Small intestine (tissue), 7 donors: ENCODE results near the gene MFRP. TPM values are rescaled to one million over a fixed set of nuclear protein-coding genes. Genes with fewer than 3 reads are reported as not detected.

Experiments used
- DNase-seq, 2 donors: peaks; one replicate each; pipeline versions ENCODE4 v3.0.0 to v3.0.0-alpha.2; 2013
- FAIRE-seq: peaks from 2 replicates; lab custom pipeline; 2012; peaks lifted over from hg19 to GRCh38; lab: Jason Lieb, UNC
- H3K27ac ChIP-seq, 3 donors: one replicate each; pipeline ENCODE4 v1.5.1; 2013; ENCODE audit warnings: low read length in 2 of 3, mild to moderate bottlenecking in 2 of 3, control low read depth in 1 of 3, inconsistent platforms in 1 of 3, low read depth in 1 of 3, moderate library complexity in 1 of 3
- H3K27me3 ChIP-seq, 3 donors: one replicate each; pipeline ENCODE4 v1.6.1; 2013; ENCODE audit warnings: low read length in 3 of 3, inconsistent platforms in 1 of 3; ENCODE audit not compliant: control insufficient read depth in 3 of 3, insufficient read depth in 3 of 3
- H3K36me3 ChIP-seq, 3 donors: one replicate each; pipeline ENCODE4 v1.6.1; 2013; ENCODE audit warnings: low read length in 3 of 3, inconsistent platforms in 1 of 3, low read depth in 1 of 3, mild to moderate bottlenecking in 1 of 3, moderate library complexity in 1 of 3; ENCODE audit not compliant: control insufficient read depth in 3 of 3, insufficient read depth in 2 of 3
- H3K4me1 ChIP-seq, 3 donors: one replicate each; pipeline ENCODE4 v1.6.1; 2013; ENCODE audit warnings: low read length in 2 of 3, inconsistent platforms in 1 of 3, low read depth in 1 of 3, mild to moderate bottlenecking in 1 of 3, moderate library complexity in 1 of 3; ENCODE audit not compliant: control insufficient read depth in 3 of 3, insufficient read depth in 2 of 3
- H3K4me3 ChIP-seq, 3 donors: one replicate each; pipeline ENCODE4 v1.5.1; 2013; ENCODE audit warnings: low read length in 3 of 3, control low read depth in 1 of 3, inconsistent platforms in 1 of 3, low read depth in 1 of 3, mild to moderate bottlenecking in 1 of 3, moderate library complexity in 1 of 3
- H3K9me3 ChIP-seq, 2 donors: one replicate each; pipeline ENCODE4 v1.6.1; 2013; ENCODE audit warnings: low read depth in 1 of 2, low read length in 1 of 2; ENCODE audit not compliant: control insufficient read depth in 2 of 2, insufficient read depth in 1 of 2
- WGBS, 3 donors: extraction: QIAGEN DNeasy Blood & Tissue Kit; methylation state at CpG; one replicate each; pipeline ENCODE4 v1.1.7; 2013; 5-methylcytosine and 5-hydroxymethylcytosine counted together
- polyA plus RNA-seq, 4 donors: library from polyadenylated mRNA; stranded (reverse) in 3 of 4; unstranded in 1 of 4; fragments of 200-250 nt in 3 of 4; fragments of 120-200 nt in 1 of 4; gene quantifications; one replicate each; pipeline versions ENCODE4 v1.2.1 to v1.2.3, GENCODE V29; 2013
- donor health status: healthy with polysubstance abuse.
- donor health status: control.
- donor health status: control.
- donor health status: Bipolar disorder and iron deficiency.
- donor health status: healthy.

The MFRP gene
- polyA plus RNA-seq, 4 donors: 0.03 TPM; not detected in 3

- Histone ChIP-seq H3K27me3 (peaks cover 0 to 34% (median 0%) of the 10 kb centered on the region in 3 donors), H3K36me3 (peaks cover 0 to 27% (median 2%) of the 10 kb centered on the region in 3 donors), H3K27ac (peak overlapping the region in 2 of 3 donors; percentile 0 to 57), H3K9me3 (no peaks in the 10 kb centered on the region), H3K4me3 (peak overlapping the region in 1 of 3 donors; percentile 40), H3K4me1 (peaks cover 3 to 51% (median 10%) of the 10 kb centered on the region in 3 donors)
- no peak for FAIRE-seq
- WGBS, 3 donors: 14 to 21% (median 21%) methylated on average over 17 of the region's 17 CpGs
- peak; percentile 70 to 88 for DNase-seq
Observed at GRCh38 chr11:119338318-119338890, 8.1 kb downstream of the MFRP start.

GRCh38 chr11:119337581-119338317 lies 8.8 kb downstream of the MFRP start:
- Histone ChIP-seq H3K4me1 (peaks cover 3 to 51% (median 10%) of the 10 kb centered on the region in 3 donors), H3K36me3 (peaks cover 0 to 27% (median 2%) of the 10 kb centered on the region in 3 donors), H3K27ac (peak overlapping the region in 2 of 3 donors; percentile 53 to 57), H3K4me3 (no peak overlapping the region), H3K27me3 (peaks cover 0 to 34% (median 0%) of the 10 kb centered on the region in 3 donors), H3K9me3 (no peaks in the 10 kb centered on the region)
- no peak for FAIRE-seq
- WGBS, 3 donors: 55 to 82% (median 77%) methylated on average over 9 of the region's 9 CpGs
- no peak for DNase-seq

- Histone ChIP-seq H3K27me3 (peaks cover 0 to 32% (median 0%) of the 10 kb centered on the region in 3 donors), H3K36me3 (peaks cover 0 to 27% (median 2%) of the 10 kb centered on the region in 3 donors), H3K4me3 (no peak overlapping the region), H3K4me1 (peaks cover 3 to 51% (median 10%) of the 10 kb centered on the region in 3 donors), H3K9me3 (no peaks in the 10 kb centered on the region), H3K27ac (peak overlapping the region in 2 of 3 donors; percentile 33 to 57)
- no peak for FAIRE-seq
- WGBS, 3 donors: 83 to 90% (median 84%) methylated on average over 9 of the region's 9 CpGs
- DNase-seq: no peak
Observed at GRCh38 chr11:119336744-119337469, 9.6 kb downstream of the MFRP start.

GRCh38 chr11:119335655-119336543 lies 10.6 kb downstream of the MFRP start:
- Histone ChIP-seq H3K27me3 (peaks cover 0 to 22% (median 0%) of the 10 kb centered on the region in 3 donors), H3K4me1 (peaks cover 3 to 44% (median 5%) of the 10 kb centered on the region in 3 donors), H3K9me3 (no peaks in the 10 kb centered on the region), H3K4me3 (no peak overlapping the region), H3K36me3 (peaks cover 0 to 27% (median 2%) of the 10 kb centered on the region in 3 donors), H3K27ac (no peak overlapping the region)
- no peak for FAIRE-seq
- 86 to 89% (median 87%) methylated on average over 30 of the region's 30 CpGs for WGBS, 3 donors
- DNase-seq: no peak

DNA sequence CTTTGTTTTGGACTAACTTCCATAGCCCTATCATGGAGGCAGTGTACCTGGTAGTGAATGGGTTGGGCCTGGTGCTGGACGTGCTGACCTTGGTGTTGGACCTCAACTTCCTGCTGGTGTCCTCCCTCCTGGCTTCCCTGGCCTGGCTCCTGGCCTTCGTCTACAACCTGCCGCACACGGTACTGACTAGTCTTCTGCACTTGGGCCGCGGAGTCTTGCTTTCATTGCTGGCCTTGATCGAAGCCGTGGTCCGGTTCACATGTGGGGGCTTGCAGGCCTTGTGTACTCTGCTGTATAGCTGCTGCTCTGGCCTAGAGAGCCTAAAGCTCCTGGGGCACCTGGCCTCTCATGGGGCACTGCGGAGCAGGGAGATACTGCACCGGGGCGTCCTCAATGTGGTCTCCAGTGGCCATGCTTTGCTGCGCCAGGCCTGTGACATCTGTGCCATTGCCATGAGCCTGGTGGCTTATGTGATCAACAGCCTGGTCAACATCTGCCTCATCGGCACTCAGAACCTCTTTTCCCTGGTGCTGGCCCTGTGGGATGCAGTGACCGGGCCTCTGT lies 11.3 kb downstream of the MFRP start:
- Histone ChIP-seq H3K27ac (peak overlapping the region in 2 of 3 donors; percentile 61 to 76), H3K36me3 (peaks cover 0 to 27% (median 2%) of the 10 kb centered on the region in 3 donors), H3K4me3 (peak overlapping the region in 2 of 3 donors; percentile 88 to 93), H3K27me3 (peaks cover 0 to 15% (median 0%) of the 10 kb centered on the region in 3 donors), H3K9me3 (no peaks in the 10 kb centered on the region), H3K4me1 (peaks cover 3 to 37% (median 5%) of the 10 kb centered on the region in 3 donors)
- no peak for FAIRE-seq
- no peak for DNase-seq
- 65 to 72% (median 71%) methylated on average over 15 of the region's 15 CpGs for WGBS, 3 donors

DNA sequence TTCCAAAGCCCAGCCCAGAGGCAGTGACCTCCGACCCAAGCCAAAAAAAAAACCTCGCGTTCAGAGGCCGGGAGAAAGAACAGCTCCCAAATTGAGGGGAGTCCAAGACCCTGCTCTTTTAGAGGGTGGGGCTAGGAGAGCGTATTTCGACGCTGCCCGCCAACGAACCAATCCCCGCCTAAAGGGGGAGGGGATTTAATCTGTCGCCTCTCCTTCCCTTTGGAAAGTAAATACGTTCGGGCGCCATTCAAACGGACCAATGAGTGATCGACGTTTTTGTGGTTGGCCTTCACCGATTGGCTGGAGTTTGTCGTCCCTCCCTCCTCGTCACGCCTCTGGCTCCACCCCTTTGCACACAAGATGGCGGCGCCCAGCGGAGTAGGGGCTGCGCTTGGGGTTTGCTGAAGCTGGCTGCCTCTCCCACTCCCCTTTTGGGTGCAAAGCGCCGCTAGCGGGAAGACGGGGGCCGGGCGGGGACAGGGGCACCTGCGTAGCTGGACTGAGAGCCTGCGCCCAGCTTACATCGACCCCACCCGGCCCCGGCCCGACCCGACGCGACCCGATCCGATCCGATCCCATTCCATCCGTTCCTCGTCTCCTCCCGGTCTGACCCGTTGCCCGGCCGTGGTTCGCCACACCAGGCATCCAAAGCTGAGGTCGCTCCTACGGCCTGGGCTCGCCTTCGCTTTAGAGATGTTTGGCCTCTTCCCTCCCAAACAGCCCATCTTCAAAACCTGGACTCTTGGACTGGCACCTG lies 12.2 kb downstream of the MFRP start, which contains the start of gene RNF26:
RNF26 (plus strand) TSS at position 354 of the 757 bp plus-strand sequence. CDS start 596 bp downstream, outside the sequence.
- peak within 1 kb of the TSS; percentile 77 to 93 (median 88) for H3K4me3 ChIP-seq
- FAIRE-seq (peak; percentile 57), DNase-seq (peak; percentile 97 to 99)
- peak within 1 kb of the TSS; percentile 61 to 76 (median 68) for H3K27ac ChIP-seq
- peaks cover 3 to 33% (median 5%) of the 10 kb centered on the region in 3 donors for H3K4me1 ChIP-seq
- peaks cover 0 to 27% (median 2%) of the 10 kb centered on the region in 3 donors for H3K36me3 ChIP-seq
- no peaks in the 10 kb centered on the region for H3K9me3 ChIP-seq
- H3K27me3 ChIP-seq: peaks cover 0 to 9% (median 0%) of the 10 kb centered on the region in 3 donors
- 0% methylated on average over 44 to 54 of the region's 54 CpGs for WGBS, 3 donors
